Large intestine (tissue), 3 donors: ENCODE data around the gene PTHLH. TPM values are rescaled to one million over a fixed set of nuclear protein-coding genes. Genes with fewer than 3 reads are reported as not detected.
A peak's percentile ranks its signal among the peaks of the same experiment; 100 is the strongest.

Experiments
- DNase-seq, 2 donors: peaks; one replicate each; pipeline versions ENCODE4 v3.0.0 to v3.0.0-alpha.2; 2013
- H3K27ac ChIP-seq: one replicate; pipeline ENCODE4 v1.5.1; 2013; ENCODE audit warnings: low read length
- H3K27me3 ChIP-seq: 2 replicates; pipeline ENCODE4 v1.6.1; 2013; ENCODE audit warnings: low read length; ENCODE audit not compliant: control insufficient read depth, insufficient read depth
- H3K36me3 ChIP-seq: 2 replicates; pipeline ENCODE4 v1.6.1; 2013; ENCODE audit warnings: low read length; ENCODE audit not compliant: control insufficient read depth, insufficient read depth
- H3K4me1 ChIP-seq: one replicate; pipeline ENCODE4 v1.6.1; 2013; ENCODE audit warnings: low read length; ENCODE audit not compliant: control insufficient read depth, insufficient read depth
- H3K4me3 ChIP-seq: one replicate; pipeline ENCODE4 v1.5.1; 2013; ENCODE audit warnings: low read length
- H3K9me3 ChIP-seq: one replicate; pipeline ENCODE4 v1.6.1; 2013; ENCODE audit warnings: mild to moderate bottlenecking, low read depth, low read length, moderate library complexity; ENCODE audit not compliant: control insufficient read depth
- WGBS: methylation state at CpG from one replicate; pipeline ENCODE4 v1.1.5; 2013; ENCODE audit warnings: low lambda C conversion rate; ENCODE audit not compliant: insufficient coverage; 5-methylcytosine and 5-hydroxymethylcytosine counted together
- polyA plus RNA-seq: library from polyadenylated mRNA; unstranded; fragments of 120-200 nt; gene quantifications from one replicate; pipeline ENCODE4 v1.2.1, GENCODE V29; 2013

Gene PTHLH
- polyA plus RNA-seq, 1 donor: 0.60 TPM

DNA sequence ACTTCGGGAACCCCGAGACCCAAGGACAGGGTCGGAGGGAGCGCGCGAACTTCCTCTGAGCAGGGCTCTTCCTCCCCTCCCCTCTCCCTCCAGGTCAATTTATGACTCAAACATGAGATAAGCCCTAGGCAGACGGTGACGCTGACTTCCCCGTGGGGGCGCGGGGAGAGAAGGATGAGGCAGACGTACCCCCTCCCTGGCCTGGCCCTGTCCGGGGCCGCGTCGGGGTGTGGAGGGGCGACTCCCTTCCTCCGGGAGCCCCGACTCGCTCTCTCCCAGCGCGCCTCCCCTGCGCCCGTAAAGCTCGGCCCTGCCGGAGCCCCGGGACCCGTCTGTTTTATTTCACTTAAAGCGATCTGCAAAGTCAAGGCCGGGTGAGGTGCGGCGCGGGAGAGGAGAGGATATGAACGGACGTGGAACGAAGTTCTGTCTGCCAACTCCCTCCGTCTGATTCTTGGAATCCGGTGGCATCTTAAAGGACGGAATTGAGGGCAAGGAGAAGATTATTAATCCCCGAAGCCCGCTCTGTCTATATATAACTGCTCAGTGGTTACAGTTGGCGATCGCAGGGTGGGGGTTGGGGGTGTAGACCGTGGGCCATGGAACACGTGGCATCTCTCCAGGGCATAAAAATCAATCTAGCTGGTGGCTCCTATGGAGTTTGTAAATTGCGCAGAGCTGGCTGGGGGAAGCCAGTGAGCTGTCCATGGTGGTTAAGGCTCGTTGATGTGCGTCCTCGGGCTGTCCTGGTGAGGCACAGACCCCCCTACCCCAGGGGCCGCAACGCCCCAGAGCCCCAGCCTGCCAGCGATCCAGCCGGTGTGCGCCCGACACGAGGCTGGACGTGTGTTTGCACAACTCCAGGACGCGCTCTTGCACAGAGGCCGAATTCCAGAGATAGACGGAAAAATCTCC is 2.9 kb upstream of the PTHLH start:
- Histone ChIP-seq H3K4me1 (peaks cover 11% of the 10 kb centered on the region), H3K27ac (no peak overlapping the region), H3K9me3 (no peaks in the 10 kb centered on the region), H3K27me3 (peaks cover 77% of the 10 kb centered on the region), H3K36me3 (no peaks in the 10 kb centered on the region), H3K4me3 (peak overlapping the region; percentile 21)
- peak in 1 of 2 donors; percentile 37 for DNase-seq
- no CpG with 5 or more reads among the region's 61 CpGs for WGBS

- peaks cover 77% of the 10 kb centered on the region for H3K27me3 ChIP-seq
- H3K36me3 ChIP-seq: no peaks in the 10 kb centered on the region
- no CpG with 5 or more reads among the region's 26 CpGs for WGBS
- peaks cover 13% of the 10 kb centered on the region for H3K4me1 ChIP-seq
- no peak overlapping the region for H3K27ac ChIP-seq
- DNase-seq: no peak
- H3K4me3 ChIP-seq: peak overlapping the region; percentile 21
- no peaks in the 10 kb centered on the region for H3K9me3 ChIP-seq
Measured at GRCh38 chr12:27974735-27975221, 2.2 kb upstream of the PTHLH start.

DNA sequence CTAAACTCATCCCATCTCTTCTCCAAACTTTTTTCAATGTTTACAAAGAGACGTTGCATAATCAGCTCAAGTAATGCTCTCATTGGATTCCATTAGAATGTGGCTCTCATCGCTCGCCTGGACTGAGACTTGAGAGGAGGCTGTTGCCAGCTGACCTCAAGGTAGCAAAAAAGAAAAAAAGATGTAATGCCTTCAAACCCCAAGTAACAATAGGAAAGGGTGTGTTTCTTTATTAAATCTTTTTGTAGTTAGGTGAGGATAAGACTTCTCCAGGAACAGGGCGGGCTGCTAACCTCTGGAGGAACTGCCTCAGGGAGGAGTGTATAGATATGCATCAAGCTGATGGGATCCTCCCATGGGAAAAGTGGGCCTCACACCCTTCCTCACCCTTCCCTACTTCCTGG is 956 bp upstream of the PTHLH start:
- DNase-seq: no peak
- WGBS: no CpG with 5 or more reads among the region's 4 CpGs
- Histone ChIP-seq H3K4me1 (peaks cover 24% of the 10 kb centered on the region), H3K27ac (no peak overlapping the region), H3K27me3 (peaks cover 87% of the 10 kb centered on the region), H3K9me3 (peaks cover 3% of the 10 kb centered on the region), H3K4me3 (no peak overlapping the region), H3K36me3 (no peaks in the 10 kb centered on the region)

GRCh38 chr12:27971606-27972005 is 927 bp downstream of the PTHLH start:
- 26% methylated on average over 2 of the region's 7 CpGs for WGBS
- Histone ChIP-seq H3K27me3 (peaks cover 86% of the 10 kb centered on the region), H3K27ac (no peak overlapping the region), H3K4me1 (peaks cover 24% of the 10 kb centered on the region), H3K4me3 (no peak overlapping the region), H3K9me3 (peaks cover 3% of the 10 kb centered on the region), H3K36me3 (no peaks in the 10 kb centered on the region)
- no peak for DNase-seq

- Histone ChIP-seq H3K4me3 (no peak overlapping the region), H3K27ac (no peak overlapping the region), H3K36me3 (no peaks in the 10 kb centered on the region), H3K4me1 (peaks cover 24% of the 10 kb centered on the region), H3K9me3 (peaks cover 3% of the 10 kb centered on the region), H3K27me3 (peaks cover 84% of the 10 kb centered on the region)
- WGBS: no CpG with 5 or more reads among the region's 11 CpGs
- peak in 1 of 2 donors; percentile 13 for DNase-seq
Measured at GRCh38 chr12:27971121-27971489, 1.4 kb downstream of the PTHLH start.

DNA sequence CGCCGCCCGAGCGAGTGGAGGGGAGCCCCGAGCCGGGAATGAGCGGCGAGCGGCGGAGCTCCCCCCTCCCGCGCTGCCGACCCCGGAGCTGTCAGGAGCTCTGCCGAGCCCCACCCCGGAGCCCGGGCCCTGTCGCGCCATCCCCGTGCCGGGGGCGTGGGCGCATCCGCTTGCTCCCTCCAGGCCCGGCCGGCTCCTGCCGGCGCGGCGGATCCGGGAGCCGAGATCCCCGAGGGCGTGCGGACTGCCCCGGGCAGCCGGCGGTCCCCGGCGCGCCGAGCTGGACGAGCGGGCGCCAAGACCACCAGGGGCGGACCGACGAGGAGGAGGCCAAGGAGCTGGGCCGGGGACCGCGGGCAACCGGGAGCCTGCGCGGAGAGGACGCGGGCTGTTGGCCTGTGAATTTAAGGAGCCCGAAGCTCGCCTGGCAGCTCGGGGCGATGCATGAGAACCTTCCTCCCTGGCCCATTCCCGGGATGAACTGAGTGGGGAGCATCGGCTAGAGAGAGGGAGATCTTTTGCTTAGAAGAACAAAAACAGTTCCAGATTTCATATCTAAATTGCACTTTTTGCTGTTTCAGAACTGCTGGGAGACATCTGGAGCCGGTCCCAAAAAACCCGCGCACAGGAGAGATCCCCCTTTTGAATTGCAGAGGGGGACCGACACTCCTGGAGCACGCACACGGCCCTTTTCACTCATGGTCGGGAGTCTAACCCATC is 2.0 kb downstream of the PTHLH start:
- Histone ChIP-seq H3K27me3 (peaks cover 83% of the 10 kb centered on the region), H3K27ac (no peak overlapping the region), H3K36me3 (no peaks in the 10 kb centered on the region), H3K4me1 (peaks cover 22% of the 10 kb centered on the region), H3K9me3 (peaks cover 3% of the 10 kb centered on the region), H3K4me3 (peak overlapping the region; percentile 6)
- no CpG with 5 or more reads among the region's 69 CpGs for WGBS
- DNase-seq: peak in 1 of 2 donors; percentile 21

GRCh38 chr12:27969624-27970400 is 2.7 kb downstream of the PTHLH start:
- Histone ChIP-seq H3K4me3 (peak overlapping the region; percentile 30), H3K9me3 (peaks cover 3% of the 10 kb centered on the region), H3K36me3 (no peaks in the 10 kb centered on the region), H3K27ac (no peak overlapping the region), H3K4me1 (peaks cover 19% of the 10 kb centered on the region), H3K27me3 (peaks cover 83% of the 10 kb centered on the region)
- peak in 1 of 2 donors; percentile 63 for DNase-seq
- WGBS: no CpG with 5 or more reads among the region's 55 CpGs

GRCh38 chr12:27968972-27969623 is 3.4 kb downstream of the PTHLH start:
- H3K9me3 ChIP-seq: peaks cover 3% of the 10 kb centered on the region
- no CpG with 5 or more reads among the region's 38 CpGs for WGBS
- peak overlapping the region; percentile 30 for H3K4me3 ChIP-seq
- DNase-seq: peak in 1 of 2 donors; percentile 15
- H3K36me3 ChIP-seq: no peaks in the 10 kb centered on the region
- H3K4me1 ChIP-seq: peaks cover 19% of the 10 kb centered on the region
- no peak overlapping the region for H3K27ac ChIP-seq
- peaks cover 80% of the 10 kb centered on the region for H3K27me3 ChIP-seq

DNA sequence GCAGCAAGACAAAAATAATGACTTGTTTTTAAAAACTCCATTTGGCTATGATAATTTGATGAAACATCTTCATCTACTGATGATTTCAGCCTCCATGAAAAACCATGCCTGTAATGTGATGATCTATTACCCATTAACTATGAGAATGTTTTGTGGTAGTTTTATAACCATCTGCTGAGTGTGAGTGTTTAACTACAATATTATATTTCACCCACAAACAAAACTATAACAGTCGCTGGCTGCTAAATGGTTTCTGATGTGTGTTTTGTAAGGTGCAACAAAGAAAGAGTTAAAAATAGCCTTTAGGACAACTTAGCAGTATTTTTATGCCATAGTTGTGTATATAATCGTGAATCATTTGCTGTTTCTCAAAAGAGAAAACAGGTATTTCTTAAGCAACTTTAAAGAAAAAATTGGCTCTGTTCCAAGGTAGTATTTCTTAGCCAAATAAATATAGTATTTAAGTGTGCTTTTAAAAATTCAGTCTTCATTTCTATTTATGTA is 4.9 kb downstream of the PTHLH start:
- Histone ChIP-seq H3K9me3 (peaks cover 3% of the 10 kb centered on the region), H3K4me1 (peaks cover 19% of the 10 kb centered on the region), H3K36me3 (no peaks in the 10 kb centered on the region), H3K27me3 (peaks cover 78% of the 10 kb centered on the region), H3K4me3 (no peak overlapping the region), H3K27ac (no peak overlapping the region)
- no peak for DNase-seq
- WGBS: no CpG with 5 or more reads among the region's 2 CpGs
